GM12872 (cell line): ENCODE results near the gene ASB10.

Experiments
- TF ChIP-seq, protein P1 (sequence below): IDR thresholded peaks from 3 replicates; pipeline ENCODE4 v1.5.1; 2011; ENCODE audit warnings: low read depth, mild to moderate bottlenecking, low read length, moderate library complexity; ENCODE audit not compliant: insufficient read depth

The ASB10 gene

DNA sequence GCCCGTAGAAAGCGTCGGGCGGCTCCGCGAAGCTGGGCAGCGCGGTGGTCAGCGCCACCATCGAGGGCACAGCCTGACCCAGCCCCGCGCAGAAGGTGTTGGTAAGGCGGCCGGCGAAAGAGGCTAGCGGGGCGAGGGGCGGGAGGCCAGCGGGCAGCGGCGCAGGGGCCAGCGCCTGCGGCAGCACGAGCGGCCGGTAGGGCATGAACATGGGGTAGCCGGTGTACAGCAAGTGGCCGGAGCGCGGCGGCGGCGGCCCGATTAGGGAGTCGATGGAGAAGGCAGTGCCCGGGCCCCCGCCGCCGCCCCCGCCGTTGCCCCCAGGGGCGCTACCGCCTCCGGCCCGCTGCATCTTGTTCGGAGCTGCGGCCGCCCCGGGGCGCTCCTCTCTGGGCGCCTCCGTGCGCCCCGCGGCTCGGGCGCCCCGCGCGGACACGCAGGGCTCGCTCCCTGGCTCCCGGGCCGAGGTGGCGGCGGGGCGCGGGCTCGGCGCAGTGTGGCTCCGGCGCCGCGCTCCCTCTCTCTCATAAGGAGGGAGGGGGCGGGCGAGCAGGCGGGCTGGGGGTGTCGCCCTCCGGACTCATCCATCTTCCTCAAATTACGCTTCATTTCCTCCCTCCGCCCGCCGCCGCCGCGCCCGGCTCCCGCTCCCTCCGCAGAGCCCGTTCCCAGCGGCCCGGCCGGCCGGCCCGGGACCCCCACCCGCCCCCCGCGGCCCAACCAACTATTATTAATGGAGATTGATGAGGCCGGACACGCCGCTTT lies 19.7 kb downstream of the ASB10 start, which contains the start of gene GBX1:
Gene GBX1 (minus strand): TSS at position 498 of the 765 bp plus-strand sequence. CDS start 146 bp downstream, at position 352.
- TF ChIP-seq, protein P1, sequence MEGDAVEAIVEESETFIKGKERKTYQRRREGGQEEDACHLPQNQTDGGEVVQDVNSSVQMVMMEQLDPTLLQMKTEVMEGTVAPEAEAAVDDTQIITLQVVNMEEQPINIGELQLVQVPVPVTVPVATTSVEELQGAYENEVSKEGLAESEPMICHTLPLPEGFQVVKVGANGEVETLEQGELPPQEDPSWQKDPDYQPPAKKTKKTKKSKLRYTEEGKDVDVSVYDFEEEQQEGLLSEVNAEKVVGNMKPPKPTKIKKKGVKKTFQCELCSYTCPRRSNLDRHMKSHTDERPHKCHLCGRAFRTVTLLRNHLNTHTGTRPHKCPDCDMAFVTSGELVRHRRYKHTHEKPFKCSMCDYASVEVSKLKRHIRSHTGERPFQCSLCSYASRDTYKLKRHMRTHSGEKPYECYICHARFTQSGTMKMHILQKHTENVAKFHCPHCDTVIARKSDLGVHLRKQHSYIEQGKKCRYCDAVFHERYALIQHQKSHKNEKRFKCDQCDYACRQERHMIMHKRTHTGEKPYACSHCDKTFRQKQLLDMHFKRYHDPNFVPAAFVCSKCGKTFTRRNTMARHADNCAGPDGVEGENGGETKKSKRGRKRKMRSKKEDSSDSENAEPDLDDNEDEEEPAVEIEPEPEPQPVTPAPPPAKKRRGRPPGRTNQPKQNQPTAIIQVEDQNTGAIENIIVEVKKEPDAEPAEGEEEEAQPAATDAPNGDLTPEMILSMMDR: no peak

DNA sequence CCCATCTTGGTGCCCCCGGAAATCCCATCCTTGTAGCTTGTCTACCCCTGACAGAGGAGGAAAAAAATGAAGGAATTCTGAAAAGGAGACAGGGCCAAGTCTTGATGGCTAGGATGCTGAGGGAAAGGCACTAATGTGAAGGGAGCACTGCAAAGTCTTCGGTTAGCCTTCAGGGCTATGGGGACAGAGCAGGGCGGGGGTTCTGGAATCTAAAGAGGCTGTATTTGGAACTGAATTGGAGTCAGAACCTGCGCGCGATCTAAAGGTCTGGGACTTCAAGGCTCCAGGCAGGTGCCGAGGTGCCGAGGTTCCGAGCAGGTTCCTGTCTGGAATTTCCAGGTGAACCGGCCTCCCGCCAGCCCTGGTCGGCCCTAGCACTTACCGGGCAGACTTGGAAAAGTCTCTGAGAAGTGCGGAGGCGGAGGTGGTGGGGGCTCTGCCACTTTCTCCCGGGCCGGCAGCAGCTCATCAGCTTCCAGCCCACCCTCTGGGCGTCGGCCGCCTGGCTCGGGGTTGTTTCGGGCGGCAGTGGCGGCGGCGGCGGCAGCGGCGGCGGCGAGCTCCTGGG lies 20.3 kb downstream of the ASB10 start:
- TF ChIP-seq, protein P1: no peak

DNA sequence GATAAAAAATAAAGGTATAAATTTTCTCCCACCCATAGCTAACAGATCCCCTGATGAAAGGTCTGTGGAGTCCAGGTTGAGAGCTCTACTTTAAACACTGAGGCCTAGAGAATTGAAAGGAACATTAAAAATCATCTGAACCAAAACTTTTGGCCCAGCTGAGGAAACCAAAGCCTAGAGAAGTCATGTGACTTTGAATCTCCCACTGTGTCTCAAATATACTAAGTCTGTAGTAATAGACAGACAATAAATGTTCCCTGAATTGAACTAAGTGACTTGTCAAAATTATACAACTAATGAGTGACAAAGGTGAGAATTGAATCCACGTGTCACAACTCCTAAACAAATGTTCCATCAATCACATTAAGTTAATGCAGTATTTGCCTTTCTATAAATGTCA lies 25.3 kb downstream of the ASB10 start:
- TF ChIP-seq, protein P1: no peak

DNA sequence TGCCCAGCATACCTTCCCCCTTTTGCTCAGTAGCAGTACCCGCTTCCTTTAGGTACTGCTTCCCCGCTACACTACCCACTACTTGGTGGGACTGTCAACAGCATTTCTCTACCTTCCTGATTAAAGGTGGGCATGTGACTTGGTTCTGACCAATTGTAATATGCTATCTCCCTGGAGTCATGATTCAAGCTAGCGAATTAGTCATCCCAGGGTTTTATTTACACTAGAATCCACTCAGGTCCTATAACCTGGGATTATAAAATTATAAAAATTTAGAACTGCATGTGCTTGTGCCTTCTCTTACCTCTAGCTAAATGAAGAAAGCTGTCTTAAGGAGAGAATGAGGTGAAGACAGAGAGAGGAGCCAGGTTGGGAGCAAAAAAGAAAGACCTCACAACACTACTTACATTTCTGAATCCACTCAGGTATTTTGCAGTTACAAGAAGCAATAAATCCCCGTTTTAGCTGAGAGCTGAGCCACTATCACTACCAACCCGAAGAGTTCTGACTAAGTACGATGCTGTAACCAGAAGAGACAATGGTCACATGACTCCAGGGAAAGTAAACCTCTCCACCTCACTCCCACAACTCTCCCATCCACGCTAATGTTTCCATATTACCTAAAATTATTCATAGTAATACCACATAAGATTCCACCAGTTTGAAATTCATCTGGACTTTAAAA lies 29.3 kb downstream of the ASB10 start:
- TF ChIP-seq, protein P1: no peak

DNA sequence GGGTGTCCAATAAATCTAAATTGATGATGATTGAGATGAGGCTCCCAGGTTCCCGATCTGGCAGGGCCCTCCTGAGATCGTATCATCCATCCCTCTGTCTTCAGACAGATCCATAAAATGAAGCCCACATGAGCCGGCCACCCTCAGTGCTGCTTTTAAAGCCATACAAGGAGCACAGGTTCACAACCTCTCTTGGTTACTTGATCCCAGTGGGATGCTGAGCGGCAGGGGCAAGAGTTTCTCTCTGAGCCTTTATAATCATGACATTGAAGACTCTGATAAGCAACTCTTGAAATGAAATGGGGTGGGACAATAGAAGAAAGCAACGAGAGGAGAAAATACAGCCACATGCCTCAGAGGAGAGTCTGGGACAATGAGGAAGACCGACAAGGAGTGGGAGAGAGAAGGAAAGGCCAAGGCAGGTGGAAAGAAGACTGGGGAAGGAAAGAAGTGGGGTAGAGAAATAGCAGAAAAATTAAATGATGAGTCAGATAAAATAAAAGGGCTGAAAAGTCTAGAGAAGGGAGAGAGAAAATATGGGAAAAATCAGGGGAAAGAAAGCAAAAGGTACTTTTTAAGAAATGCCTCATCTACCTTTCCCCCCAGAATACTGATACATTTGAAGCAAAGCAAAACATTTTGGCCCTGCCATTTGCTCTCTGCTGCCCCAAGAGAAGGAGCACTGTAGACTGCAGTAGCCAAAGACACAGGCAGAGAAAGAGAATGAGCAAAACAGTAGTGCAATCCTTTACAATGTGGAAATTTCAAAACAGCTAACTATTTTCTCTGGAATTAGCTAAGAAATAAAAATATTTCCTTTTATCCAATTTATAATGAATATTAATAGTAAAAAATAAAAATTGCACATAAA lies 34.2 kb downstream of the ASB10 start:
- TF ChIP-seq, protein P1: no peak

DNA sequence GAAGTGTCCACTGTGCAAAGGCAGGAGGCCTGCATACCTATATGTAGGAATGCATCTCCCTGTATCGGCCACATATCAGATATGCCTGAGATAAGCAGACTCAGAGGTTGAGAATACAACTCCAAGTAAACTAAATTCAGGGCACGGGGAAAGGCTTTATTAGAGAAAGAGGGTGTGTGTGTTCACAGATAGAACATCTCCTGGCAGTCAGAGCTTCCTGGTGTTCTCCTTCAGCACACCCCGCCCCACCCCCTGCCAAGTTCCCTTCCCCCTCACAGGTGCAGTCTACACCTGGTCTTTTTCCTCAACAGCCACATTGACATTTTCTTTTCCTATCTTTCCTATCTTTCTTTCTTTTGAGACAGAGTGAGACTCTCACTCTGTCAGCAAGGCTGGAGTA lies 36.7 kb downstream of the ASB10 start:
- TF ChIP-seq, protein P1: no peak
